HuH-7 (cell line): ENCODE results near the gene ACVR1B.

Experiments
- DNase-seq: peaks from one replicate; pipeline ENCODE4 v3.0.0; 2011; ENCODE audit warnings: low spot score

ACVR1B gene

GRCh38 chr12:51951199-51951842, at the start of gene ACVR1B:
TSS of gene ACVR1B (plus strand) at chr12:51951699. CDS start at chr12:51951744, 45 bp downstream.
- DNase-seq, result peak; percentile 78

- no peak for DNase-seq
Measured at GRCh38 chr12:51901881-51902280, 49.6 kb upstream of the ACVR1B start.

GRCh38 chr12:51904951-51905470, 46.5 kb upstream of the ACVR1B start:
- DNase-seq, result no peak

GRCh38 chr12:51905471-51906429, 45.7 kb upstream of the ACVR1B start:
- DNase-seq, result no peak

GRCh38 chr12:51906430-51907082, 44.9 kb upstream of the ACVR1B start:
- no peak for DNase-seq

GRCh38 chr12:51907083-51907855, 44.2 kb upstream of the ACVR1B start, which contains the start of gene ACVRL1:
TSS of gene ACVRL1 (plus strand) at chr12:51907504. CDS start at chr12:51912475, 4,971 bp downstream.
- no peak for DNase-seq

GRCh38 chr12:51907856-51908425, 43.6 kb upstream of the ACVR1B start:
- DNase-seq, result no peak

GRCh38 chr12:51908876-51909592, 42.5 kb upstream of the ACVR1B start:
- DNase-seq, result no peak

- DNase-seq, result no peak
Measured at GRCh38 chr12:51910168-51910567, 41.3 kb upstream of the ACVR1B start.

GRCh38 chr12:51910691-51911090, 40.8 kb upstream of the ACVR1B start:
- DNase-seq, result no peak

GRCh38 chr12:51911307-51911706, 40.2 kb upstream of the ACVR1B start:
- no peak for DNase-seq

- no peak for DNase-seq
Measured at GRCh38 chr12:51911788-51912711, 39.4 kb upstream of the ACVR1B start.

GRCh38 chr12:51913071-51914033, 38.1 kb upstream of the ACVR1B start:
- no peak for DNase-seq

- no peak for DNase-seq
Measured at GRCh38 chr12:51914034-51914923, 37.2 kb upstream of the ACVR1B start.

- no peak for DNase-seq
Measured at GRCh38 chr12:51915003-51915625, 36.4 kb upstream of the ACVR1B start.

GRCh38 chr12:51915951-51916350, 35.5 kb upstream of the ACVR1B start:
- no peak for DNase-seq
